Stromal cell of bone marrow (primary cell): ENCODE data around the gene SPINK7.

Experiments
- DNase-seq: peaks from one replicate; pipeline ENCODE4 v3.0.0-alpha.2; 2012; ENCODE audit warnings: low read depth

SPINK7 gene

GRCh38 chr5:148343603-148344487 is 31.6 kb downstream of the SPINK7 start:
- no peak for DNase-seq

DNA sequence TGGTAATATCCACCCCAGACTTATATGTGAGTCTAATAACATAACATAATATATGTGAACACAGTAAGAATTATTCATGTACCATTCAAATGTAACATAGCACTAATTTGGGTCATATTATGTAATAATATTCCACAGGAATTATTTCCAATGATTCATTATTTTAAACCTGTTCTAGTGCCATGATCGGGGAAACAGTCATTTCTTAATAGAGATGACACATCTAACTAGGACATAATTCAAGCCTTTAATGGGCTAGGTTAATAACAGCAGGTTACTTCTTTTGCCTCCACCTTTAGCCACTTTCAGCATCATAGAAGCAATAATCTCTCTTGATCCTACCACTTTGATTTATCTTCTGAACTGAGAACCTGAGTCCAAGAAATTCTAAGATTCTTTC is 35.5 kb downstream of the SPINK7 start:
- no peak for DNase-seq

DNA sequence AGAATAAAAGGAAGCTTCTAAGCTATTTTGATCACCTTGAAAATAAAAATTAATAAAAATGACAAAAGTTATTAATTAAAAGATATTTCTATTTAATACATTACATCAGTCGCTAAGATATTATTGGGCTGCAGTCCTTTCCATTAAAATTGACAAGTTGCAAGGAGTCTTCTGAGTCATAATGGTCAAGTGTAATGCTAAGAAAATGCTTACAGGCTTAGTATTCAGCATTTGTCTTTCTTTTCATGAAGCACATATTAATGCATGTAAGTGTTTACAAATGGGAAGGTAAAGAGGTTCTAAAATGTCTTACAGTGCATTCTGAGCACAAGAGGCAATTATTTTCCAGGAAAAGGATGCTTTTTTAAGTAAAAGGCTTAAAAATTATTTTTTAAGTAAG is 40.5 kb downstream of the SPINK7 start:
- DNase-seq = no peak

GRCh38 chr5:148353634-148354033 is 41.4 kb downstream of the SPINK7 start:
- no peak for DNase-seq

DNA sequence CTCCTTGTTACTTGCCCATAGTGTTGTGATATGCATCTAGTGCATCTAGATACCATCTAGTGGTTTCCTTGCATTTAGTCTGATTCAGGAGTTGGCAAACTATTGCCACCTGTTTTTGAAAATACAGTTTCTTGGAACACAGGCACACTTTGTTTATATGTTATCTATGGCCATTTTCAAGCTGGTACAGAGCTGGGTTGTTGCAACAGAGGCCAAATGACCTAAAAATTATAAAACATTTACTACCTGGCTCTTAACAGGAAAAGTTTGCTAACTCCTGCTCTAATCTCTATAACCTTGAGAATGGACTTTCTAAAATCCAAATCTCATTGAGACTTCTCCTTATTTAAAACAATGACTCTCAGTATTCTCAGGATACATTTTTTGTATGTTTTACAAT is 52.1 kb downstream of the SPINK7 start:
- no peak for DNase-seq
